MM.1S (cell line): ENCODE results near the gene DMTF1.

Experiments
- CTCF ChIP-seq: fragments of 300-600 bp; sonication (generic); IDR thresholded peaks from 2 replicates; pipeline ENCODE4 v1.5.1; 2016; ENCODE audit warnings: antibody characterized with exemption, low read length, mixed read lengths
- EZH2 ChIP-seq: fragments of 300-600 bp; sonication (generic); optimal IDR thresholded peaks from 2 replicates; pipeline ENCODE3; 2017; ENCODE audit warnings: low read depth, mild to moderate bottlenecking, antibody characterized with exemption, low read length, mixed read lengths
- EZH2phosphoT487 ChIP-seq: fragments of 300-600 bp; sonication (generic); IDR thresholded peaks from 2 replicates; pipeline ENCODE4 v1.6.1; 2018; ENCODE audit warnings: antibody characterized with exemption, low read length

GRCh38 chr7:87202208-87202607 lies 50.0 kb downstream of the DMTF1 start:
- no peak for TF ChIP-seq CTCF
- no peak for TF ChIP-seq EZH2phosphoT487
- TF ChIP-seq EZH2: no peak
